ENCODE results near the gene CRYBA4. TPM values are rescaled to one million over a fixed set of nuclear protein-coding genes. Genes with fewer than 3 reads are reported as not detected.

Gene CRYBA4
- total RNA-seq, 3 donors from 2014 or later, result not detected

GRCh38 chr22:26615149-26615548 lies 6.6 kb upstream of the CRYBA4 start:
- no peak overlapping the region for H3K4me3 ChIP-seq
- no peak for DNase-seq (ENCODE audit: low spot score in 2 of 2)
- H3K36me3 ChIP-seq, result no peaks in the 10 kb centered on the region
- TF ChIP-seq POLR2AphosphoS5 (IDR thresholded peaks at IDR 0.05), result no peak
- no peak for TF ChIP-seq CTCF (IDR thresholded peaks at IDR 0.05)
- TF ChIP-seq POLR2A (IDR thresholded peaks at IDR 0.05), result no peak
- H3K27me3 ChIP-seq, result peaks cover 0 to 11% of the 10 kb centered on the region in 2 donors
- no peak overlapping the region for H3K27ac ChIP-seq
- H3K9me3 ChIP-seq, result no peaks in the 10 kb centered on the region
- intact Hi-C loops (cut with DNase I; ENCODE audit: low total_unique reads), result no loop called here
- H3K4me1 ChIP-seq, result no peaks in the 10 kb centered on the region

- intact Hi-C loops (cut with DNase I; ENCODE audit: low total_unique reads), result no loop called here
- Histone ChIP-seq H3K27me3 (peaks cover 0 to 11% of the 10 kb centered on the region in 2 donors), H3K27ac (no peak overlapping the region)
Observed at GRCh38 chr22:26615830-26616435, 5.8 kb upstream of the CRYBA4 start.

GRCh38 chr22:26616650-26617049 lies 5.1 kb upstream of the CRYBA4 start:
- intact Hi-C loops (cut with DNase I; ENCODE audit: low total_unique reads), result no loop called here
- no peak for DNase-seq (ENCODE audit: low spot score in 2 of 2)
- Histone ChIP-seq H3K36me3 (no peaks in the 10 kb centered on the region), H3K27ac (no peak overlapping the region), H3K4me3 (no peak overlapping the region), H3K9me3 (no peaks in the 10 kb centered on the region), H3K27me3 (peaks cover 0 to 11% of the 10 kb centered on the region in 2 donors), H3K4me1 (no peaks in the 10 kb centered on the region)
- TF ChIP-seq POLR2A (IDR thresholded peaks at IDR 0.05), result no peak
- TF ChIP-seq POLR2AphosphoS5 (IDR thresholded peaks at IDR 0.05), result no peak
- no peak for TF ChIP-seq CTCF (IDR thresholded peaks at IDR 0.05)

More at GRCh38 chr22:26615830-26616435, 5.8 kb upstream of the CRYBA4 start:
- Histone ChIP-seq H3K4me3 (no peak overlapping the region), H3K4me1 (no peaks in the 10 kb centered on the region), H3K36me3 (no peaks in the 10 kb centered on the region), H3K9me3 (no peaks in the 10 kb centered on the region)
- no peak for DNase-seq (ENCODE audit: low spot score in 2 of 2)
- TF ChIP-seq POLR2A (IDR thresholded peaks at IDR 0.05) (no peak), CTCF (IDR thresholded peaks at IDR 0.05) (no peak), POLR2AphosphoS5 (IDR thresholded peaks at IDR 0.05) (no peak)

- no peak for DNase-seq (ENCODE audit: low spot score in 2 of 2)
- Histone ChIP-seq H3K36me3 (no peaks in the 10 kb centered on the region), H3K27me3 (peaks cover 0 to 10% of the 10 kb centered on the region in 2 donors), H3K9me3 (no peaks in the 10 kb centered on the region), H3K27ac (no peak within 1 kb of the TSS), H3K4me3 (no peak within 1 kb of the TSS), H3K4me1 (no peaks in the 10 kb centered on the region)
- TF ChIP-seq POLR2A (IDR thresholded peaks at IDR 0.05) (no peak), CTCF (IDR thresholded peaks at IDR 0.05) (no peak), POLR2AphosphoS5 (IDR thresholded peaks at IDR 0.05) (no peak)
- intact Hi-C loops (cut with DNase I; ENCODE audit: low total_unique reads), result loop anchor here (2.0 kb wide), 1 partner anchor 169 kb away; no protein-coding TSS in a partner anchor
Observed at GRCh38 chr22:26617271-26618199, 4.2 kb upstream of the CRYBA4 start, which contains the start of gene CRYBB1. Gene CRYBB1 (minus strand): TSS chr22:26618027. CDS start chr22:26616319, 1,708 bp downstream.

GRCh38 chr22:26618455-26618854 lies 3.3 kb upstream of the CRYBA4 start:
- DNase-seq (ENCODE audit: low spot score in 2 of 2), result no peak
- Histone ChIP-seq H3K27ac (no peak overlapping the region), H3K9me3 (no peaks in the 10 kb centered on the region), H3K4me3 (no peak overlapping the region), H3K27me3 (peaks cover 0 to 5% of the 10 kb centered on the region in 2 donors), H3K4me1 (no peaks in the 10 kb centered on the region), H3K36me3 (no peaks in the 10 kb centered on the region)
- TF ChIP-seq POLR2AphosphoS5 (IDR thresholded peaks at IDR 0.05) (no peak), POLR2A (IDR thresholded peaks at IDR 0.05) (no peak), CTCF (IDR thresholded peaks at IDR 0.05) (no peak)
- intact Hi-C loops (cut with DNase I; ENCODE audit: low total_unique reads), result loop anchor here (2.0 kb wide), 1 partner anchor 170 kb away; no protein-coding TSS in a partner anchor
